Loucy (cell line): Measurements from ENCODE around the gene GPC4.

ENCODE experiments used
- H2AFZ ChIP-seq: fragments of 200-600 bp; sonication (generic); 2 replicates; pipeline ENCODE4 v1.6.0; 2016; ENCODE audit warnings: antibody characterized with exemption, mild to moderate bottlenecking, low read length, moderate library complexity
- H3F3A ChIP-seq: fragments of 200-600 bp; 2 replicates; pipeline ENCODE4 v1.6.0; 2016; ENCODE audit warnings: antibody characterized with exemption, low read depth, mild to moderate bottlenecking
- H3K27me3 ChIP-seq: fragments of 200-600 bp; sonication (generic); 2 replicates; pipeline ENCODE4 v1.6.1; 2014; ENCODE audit warnings: low read length, mild to moderate bottlenecking; ENCODE audit not compliant: insufficient read depth, poor library complexity, severe bottlenecking
- H3K36me3 ChIP-seq: fragments of 200-600 bp; sonication (generic); 2 replicates; pipeline ENCODE4 v1.6.1; 2016; ENCODE audit warnings: low read length; ENCODE audit not compliant: insufficient read depth
- H3K4me1 ChIP-seq: fragments of 200-600 bp; sonication (generic); 2 replicates; pipeline ENCODE4 v1.5.1; 2014; ENCODE audit warnings: low read length, mild to moderate bottlenecking; ENCODE audit not compliant: insufficient read depth, poor library complexity, severe bottlenecking
- H3K4me2 ChIP-seq: fragments of 200-600 bp; sonication (generic); 2 replicates; pipeline ENCODE4 v1.6.0; 2014; ENCODE audit warnings: antibody characterized with exemption, low read length, low read depth, mild to moderate bottlenecking; ENCODE audit not compliant: poor library complexity, severe bottlenecking
- H3K4me3 ChIP-seq: fragments of 200-600 bp; sonication (generic); 2 replicates; pipeline ENCODE4 v1.5.1; 2014; ENCODE audit warnings: low read length, mild to moderate bottlenecking, mixed read lengths; ENCODE audit not compliant: poor library complexity, severe bottlenecking
- H3K79me2 ChIP-seq: fragments of 200-600 bp; sonication (generic); 2 replicates; pipeline ENCODE4 v1.6.1; 2014; ENCODE audit warnings: low read length; ENCODE audit not compliant: insufficient read depth
- H3K9ac ChIP-seq: fragments of 200-600 bp; sonication (generic); 2 replicates; pipeline ENCODE4 v1.6.0; 2014; ENCODE audit warnings: mild to moderate bottlenecking, low read depth, low read length, moderate library complexity; ENCODE audit not compliant: poor library complexity, severe bottlenecking
- H3K9me2 ChIP-seq: fragments of 200-600 bp; sonication (generic); replicated peaks from 2 replicates; pipeline ENCODE4 v1.6.1; 2016; ENCODE audit warnings: low read depth, low read length, mixed read lengths
- H3K9me3 ChIP-seq: fragments of 200-600 bp; sonication (generic); 2 replicates; pipeline ENCODE4 v1.6.1; 2014; ENCODE audit warnings: mild to moderate bottlenecking, antibody characterized with exemption, low read length, low read depth; ENCODE audit not compliant: insufficient read depth
- H4K20me1 ChIP-seq: fragments of 200-600 bp; sonication (generic); 2 replicates; pipeline ENCODE4 v1.6.0; 2014; ENCODE audit warnings: antibody characterized with exemption, low read length, mild to moderate bottlenecking; ENCODE audit not compliant: insufficient read depth, poor library complexity, severe bottlenecking
- CTCF ChIP-seq: fragments of 200-600 bp; sonication (generic); conservative IDR thresholded peaks from 2 replicates; pipeline ENCODE4 v1.5.1; 2014; ENCODE audit warnings: mild to moderate bottlenecking, antibody characterized with exemption, low read length
- EZH2phosphoT487 ChIP-seq: fragments of 200-600 bp; IDR thresholded peaks from 2 replicates; pipeline ENCODE4 v1.6.1; 2018; ENCODE audit warnings: antibody characterized with exemption, mild to moderate bottlenecking, moderate library complexity, borderline replicate concordance

The GPC4 gene

GRCh38 chrX:133302775-133303445 lies 112.4 kb downstream of the GPC4 start:
- H3K4me1 ChIP-seq: no peaks in the 10 kb centered on the region
- H3K27me3 ChIP-seq: no peaks in the 10 kb centered on the region
- no peaks in the 10 kb centered on the region for H3K9me3 ChIP-seq
- no peaks in the 10 kb centered on the region for H3K79me2 ChIP-seq
- no peak overlapping the region for H3K9ac ChIP-seq
- no peak overlapping the region for H3K4me2 ChIP-seq
- no peak overlapping the region for H3K4me3 ChIP-seq
- H3K36me3 ChIP-seq: no peaks in the 10 kb centered on the region; the same call in 1 of the 2 replicates
- no peak overlapping the region for H2AFZ ChIP-seq
- no peaks in the 10 kb centered on the region for H3K9me2 ChIP-seq
- no peaks in the 10 kb centered on the region for H3F3A ChIP-seq
- TF ChIP-seq CTCF: no peak
- H4K20me1 ChIP-seq: no peaks in the 10 kb centered on the region

GRCh38 chrX:133300591-133300990 lies 114.7 kb downstream of the GPC4 start:
- Histone ChIP-seq H3K4me1 (no peaks in the 10 kb centered on the region), H3K9ac (no peak overlapping the region), H3K9me3 (no peaks in the 10 kb centered on the region), H3K36me3 (no peaks in the 10 kb centered on the region; the same call in 1 of the 2 replicates), H3K4me3 (no peak overlapping the region), H3K27me3 (no peaks in the 10 kb centered on the region), H3K9me2 (no peaks in the 10 kb centered on the region), H4K20me1 (no peaks in the 10 kb centered on the region), H3K79me2 (no peaks in the 10 kb centered on the region), H3F3A (no peaks in the 10 kb centered on the region), H2AFZ (no peak overlapping the region), H3K4me2 (no peak overlapping the region)
- no peak for TF ChIP-seq CTCF
- no peak for TF ChIP-seq EZH2phosphoT487

- Histone ChIP-seq H4K20me1 (no peaks in the 10 kb centered on the region), H3K9ac (no peak overlapping the region), H3F3A (no peaks in the 10 kb centered on the region), H3K4me1 (no peaks in the 10 kb centered on the region), H3K79me2 (no peaks in the 10 kb centered on the region), H3K4me3 (no peak overlapping the region), H2AFZ (no peak overlapping the region), H3K9me3 (no peaks in the 10 kb centered on the region), H3K9me2 (no peaks in the 10 kb centered on the region), H3K36me3 (no peaks in the 10 kb centered on the region), H3K27me3 (no peaks in the 10 kb centered on the region), H3K4me2 (no peak overlapping the region)
- TF ChIP-seq CTCF (no peak), EZH2phosphoT487 (no peak)
These were observed 118.0 kb downstream of the GPC4 start for GRCh38 chrX:133297284-133297683.
